ENCODE data around the gene EFHC1.

DNA sequence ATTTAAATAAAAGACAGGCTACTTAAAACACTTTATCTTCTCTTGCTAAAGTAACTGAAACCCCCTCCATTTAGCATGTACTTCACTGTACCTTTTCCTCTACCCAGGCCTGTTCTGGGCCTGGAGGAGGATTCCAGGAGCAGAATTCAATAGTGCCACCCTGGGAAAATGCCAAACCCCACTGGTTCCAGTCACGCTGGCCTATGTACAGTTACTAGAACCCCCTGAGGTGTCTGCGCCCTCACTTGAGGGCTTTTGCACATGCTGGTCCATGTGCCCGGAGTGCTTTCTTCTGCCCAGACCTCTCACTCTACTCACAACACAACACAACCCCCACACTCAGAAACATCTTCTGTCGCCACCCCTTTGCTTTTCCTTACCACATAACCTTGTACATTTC is 111.3 kb downstream of the EFHC1 start:
- TF ChIP-seq, protein P1, sequence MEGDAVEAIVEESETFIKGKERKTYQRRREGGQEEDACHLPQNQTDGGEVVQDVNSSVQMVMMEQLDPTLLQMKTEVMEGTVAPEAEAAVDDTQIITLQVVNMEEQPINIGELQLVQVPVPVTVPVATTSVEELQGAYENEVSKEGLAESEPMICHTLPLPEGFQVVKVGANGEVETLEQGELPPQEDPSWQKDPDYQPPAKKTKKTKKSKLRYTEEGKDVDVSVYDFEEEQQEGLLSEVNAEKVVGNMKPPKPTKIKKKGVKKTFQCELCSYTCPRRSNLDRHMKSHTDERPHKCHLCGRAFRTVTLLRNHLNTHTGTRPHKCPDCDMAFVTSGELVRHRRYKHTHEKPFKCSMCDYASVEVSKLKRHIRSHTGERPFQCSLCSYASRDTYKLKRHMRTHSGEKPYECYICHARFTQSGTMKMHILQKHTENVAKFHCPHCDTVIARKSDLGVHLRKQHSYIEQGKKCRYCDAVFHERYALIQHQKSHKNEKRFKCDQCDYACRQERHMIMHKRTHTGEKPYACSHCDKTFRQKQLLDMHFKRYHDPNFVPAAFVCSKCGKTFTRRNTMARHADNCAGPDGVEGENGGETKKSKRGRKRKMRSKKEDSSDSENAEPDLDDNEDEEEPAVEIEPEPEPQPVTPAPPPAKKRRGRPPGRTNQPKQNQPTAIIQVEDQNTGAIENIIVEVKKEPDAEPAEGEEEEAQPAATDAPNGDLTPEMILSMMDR (IDR thresholded peaks at IDR 0.05) = no peak
- TF ChIP-seq POLR2A (IDR thresholded peaks at IDR 0.05) (no peak), POLR2AphosphoS5 (IDR thresholded peaks at IDR 0.05) (no peak), EP300 (IDR thresholded peaks at IDR 0.05) (no peak)
